Measurements from ENCODE around the gene C1QL1.

C1QL1 gene

GRCh38 chr17:44978807-44979206 lies 10.7 kb upstream of the C1QL1 start:
- no peak for DNase-seq (ENCODE audit: low read depth, low spot score)
- no peaks in the 10 kb centered on the region for H3K36me3 ChIP-seq (ENCODE audit: insufficient read depth, insufficient read length, low read length)
- H3K9me3 ChIP-seq (ENCODE audit: insufficient read depth, low read length), result no peaks in the 10 kb centered on the region
- no peak overlapping the region for H3K4me3 ChIP-seq (ENCODE audit: insufficient read length, low read depth)
- no peak overlapping the region for H3K9ac ChIP-seq (ENCODE audit: insufficient read length, low read depth)
- H3K27me3 ChIP-seq (ENCODE audit: insufficient read depth, insufficient read length), result peaks cover 15% of the 10 kb centered on the region
- H3K4me1 ChIP-seq (ENCODE audit: insufficient read depth, insufficient read length), result peaks cover 25% of the 10 kb centered on the region
- TF ChIP-seq ZNF274 (IDR thresholded peaks at IDR 0.05; ENCODE audit: low read depth, low read length) (no peak), SUZ12 (IDR thresholded peaks at IDR 0.05; ENCODE audit: extremely low read depth, insufficient read depth, insufficient read length) (no peak), YY1 (IDR thresholded peaks at IDR 0.05; ENCODE audit: insufficient read depth, insufficient read length) (no peak)

GRCh38 chr17:44977814-44978550 lies 9.9 kb upstream of the C1QL1 start:
- no peaks in the 10 kb centered on the region for H3K9me3 ChIP-seq (ENCODE audit: insufficient read depth, low read length)
- no peak overlapping the region for H3K4me3 ChIP-seq (ENCODE audit: insufficient read length, low read depth)
- no peak overlapping the region for H3K9ac ChIP-seq (ENCODE audit: insufficient read length, low read depth)
- no peaks in the 10 kb centered on the region for H3K36me3 ChIP-seq (ENCODE audit: insufficient read depth, insufficient read length, low read length)
- TF ChIP-seq YY1 (IDR thresholded peaks at IDR 0.05; ENCODE audit: insufficient read depth, insufficient read length) (no peak), ZNF274 (IDR thresholded peaks at IDR 0.05; ENCODE audit: low read depth, low read length) (no peak), SUZ12 (IDR thresholded peaks at IDR 0.05; ENCODE audit: extremely low read depth, insufficient read depth, insufficient read length) (no peak)
- peaks cover 17% of the 10 kb centered on the region for H3K27me3 ChIP-seq (ENCODE audit: insufficient read depth, insufficient read length)
- DNase-seq (ENCODE audit: low read depth, low spot score), result no peak
- peaks cover 21% of the 10 kb centered on the region for H3K4me1 ChIP-seq (ENCODE audit: insufficient read depth, insufficient read length)

GRCh38 chr17:44977065-44977464 lies 9.0 kb upstream of the C1QL1 start:
- no peak for TF ChIP-seq YY1 (IDR thresholded peaks at IDR 0.05; ENCODE audit: insufficient read depth, insufficient read length)
- TF ChIP-seq ZNF274 (IDR thresholded peaks at IDR 0.05; ENCODE audit: low read depth, low read length), result no peak
- no peak for TF ChIP-seq SUZ12 (IDR thresholded peaks at IDR 0.05; ENCODE audit: extremely low read depth, insufficient read depth, insufficient read length)
- Histone ChIP-seq H3K4me3 (ENCODE audit: insufficient read length, low read depth) (no peak overlapping the region), H3K27me3 (ENCODE audit: insufficient read depth, insufficient read length) (peaks cover 24% of the 10 kb centered on the region)

GRCh38 chr17:44976206-44976605 lies 8.1 kb upstream of the C1QL1 start:
- H3K27me3 ChIP-seq (ENCODE audit: insufficient read depth, insufficient read length), result peaks cover 33% of the 10 kb centered on the region
- H3K9ac ChIP-seq (ENCODE audit: insufficient read length, low read depth), result no peak overlapping the region
- H3K4me3 ChIP-seq (ENCODE audit: insufficient read length, low read depth), result no peak overlapping the region
- peaks cover 23% of the 10 kb centered on the region for H3K4me1 ChIP-seq (ENCODE audit: insufficient read depth, insufficient read length)
- no peaks in the 10 kb centered on the region for H3K9me3 ChIP-seq (ENCODE audit: insufficient read depth, low read length)
- no peak for DNase-seq (ENCODE audit: low read depth, low spot score)
- no peak for TF ChIP-seq ZNF274 (IDR thresholded peaks at IDR 0.05; ENCODE audit: low read depth, low read length)
- no peak for TF ChIP-seq SUZ12 (IDR thresholded peaks at IDR 0.05; ENCODE audit: extremely low read depth, insufficient read depth, insufficient read length)
- no peak for TF ChIP-seq YY1 (IDR thresholded peaks at IDR 0.05; ENCODE audit: insufficient read depth, insufficient read length)
- H3K36me3 ChIP-seq (ENCODE audit: insufficient read depth, insufficient read length, low read length), result no peaks in the 10 kb centered on the region

More at GRCh38 chr17:44977065-44977464, 9.0 kb upstream of the C1QL1 start:
- H3K4me1 ChIP-seq (ENCODE audit: insufficient read depth, insufficient read length), result peaks cover 21% of the 10 kb centered on the region
- no peaks in the 10 kb centered on the region for H3K36me3 ChIP-seq (ENCODE audit: insufficient read depth, insufficient read length, low read length)
- H3K9me3 ChIP-seq (ENCODE audit: insufficient read depth, low read length), result no peaks in the 10 kb centered on the region
- no peak for DNase-seq (ENCODE audit: low read depth, low spot score)
- H3K9ac ChIP-seq (ENCODE audit: insufficient read length, low read depth), result no peak overlapping the region

GRCh38 chr17:44972953-44973352 lies 4.8 kb upstream of the C1QL1 start:
- peaks cover 18% of the 10 kb centered on the region for H3K4me1 ChIP-seq (ENCODE audit: insufficient read depth, insufficient read length)
- TF ChIP-seq SUZ12 (IDR thresholded peaks at IDR 0.05; ENCODE audit: extremely low read depth, insufficient read depth, insufficient read length) (no peak), ZNF274 (IDR thresholded peaks at IDR 0.05; ENCODE audit: low read depth, low read length) (no peak), YY1 (IDR thresholded peaks at IDR 0.05; ENCODE audit: insufficient read depth, insufficient read length) (no peak)
- no peak overlapping the region for H3K9ac ChIP-seq (ENCODE audit: insufficient read length, low read depth)
- no peaks in the 10 kb centered on the region for H3K36me3 ChIP-seq (ENCODE audit: insufficient read depth, insufficient read length, low read length)
- H3K27me3 ChIP-seq (ENCODE audit: insufficient read depth, insufficient read length), result peaks cover 52% of the 10 kb centered on the region
- no peaks in the 10 kb centered on the region for H3K9me3 ChIP-seq (ENCODE audit: insufficient read depth, low read length)
- DNase-seq (ENCODE audit: low read depth, low spot score), result no peak
- H3K4me3 ChIP-seq (ENCODE audit: insufficient read length, low read depth), result no peak overlapping the region

- peak overlapping the region; percentile 9 for H3K4me3 ChIP-seq (ENCODE audit: insufficient read length, low read depth)
- TF ChIP-seq ZNF274 (IDR thresholded peaks at IDR 0.05; ENCODE audit: low read depth, low read length) (no peak), SUZ12 (IDR thresholded peaks at IDR 0.05; ENCODE audit: extremely low read depth, insufficient read depth, insufficient read length) (no peak), YY1 (IDR thresholded peaks at IDR 0.05; ENCODE audit: insufficient read depth, insufficient read length) (no peak)
- no peak for DNase-seq (ENCODE audit: low read depth, low spot score)
- no peak overlapping the region for H3K9ac ChIP-seq (ENCODE audit: insufficient read length, low read depth)
- no peaks in the 10 kb centered on the region for H3K36me3 ChIP-seq (ENCODE audit: insufficient read depth, insufficient read length, low read length)
- peaks cover 14% of the 10 kb centered on the region for H3K4me1 ChIP-seq (ENCODE audit: insufficient read depth, insufficient read length)
- no peaks in the 10 kb centered on the region for H3K9me3 ChIP-seq (ENCODE audit: insufficient read depth, low read length)
- H3K27me3 ChIP-seq (ENCODE audit: insufficient read depth, insufficient read length), result peaks cover 60% of the 10 kb centered on the region
These were observed 3.8 kb upstream of the C1QL1 start for GRCh38 chr17:44971776-44972483.

- no peak for DNase-seq (ENCODE audit: low read depth, low spot score)
- Histone ChIP-seq H3K9me3 (ENCODE audit: insufficient read depth, low read length) (peaks cover 6% of the 10 kb centered on the region; the same call in 1 of the 2 replicates), H3K4me3 (ENCODE audit: insufficient read length, low read depth) (peak overlapping the region; percentile 56), H3K36me3 (ENCODE audit: insufficient read depth, insufficient read length, low read length) (no peaks in the 10 kb centered on the region), H3K27me3 (ENCODE audit: insufficient read depth, insufficient read length) (peaks cover 74% of the 10 kb centered on the region), H3K9ac (ENCODE audit: insufficient read length, low read depth) (peak overlapping the region; percentile 78), H3K4me1 (ENCODE audit: insufficient read depth, insufficient read length) (peaks cover 13% of the 10 kb centered on the region)
- TF ChIP-seq YY1 (IDR thresholded peaks at IDR 0.05; ENCODE audit: insufficient read depth, insufficient read length) (no peak), SUZ12 (IDR thresholded peaks at IDR 0.05; ENCODE audit: extremely low read depth, insufficient read depth, insufficient read length) (no peak), ZNF274 (IDR thresholded peaks at IDR 0.05; ENCODE audit: low read depth, low read length) (no peak)
These were observed 2.1 kb upstream of the C1QL1 start for GRCh38 chr17:44970136-44970741.
